Smooth muscle cell (in vitro differentiated cells): ENCODE results near the gene ORM2. TPM values are rescaled to one million over a fixed set of nuclear protein-coding genes. Genes with fewer than 3 reads are reported as not detected.

Source experiments
- DNase-seq: peaks from one replicate; lab custom pipeline; 2025; ENCODE audit not compliant: unreplicated experiment; lab: John Stamatoyannopoulos, UW
- H2AFZ ChIP-seq: fragments of 200-600 bp; sonication (generic); 2 replicates; pipeline ENCODE4 v1.6.0; 2016; ENCODE audit warnings: antibody characterized with exemption, low read depth, mild to moderate bottlenecking
- H3F3A ChIP-seq: fragments of 200-600 bp; sonication (generic); 2 replicates; pipeline ENCODE4 v1.6.0; 2017; ENCODE audit warnings: antibody characterized with exemption, low read depth
- H3K27ac ChIP-seq: fragments of 200-600 bp; sonication (generic); 2 replicates; pipeline ENCODE4 v1.5.1; 2016; ENCODE audit warnings: low read depth, mild to moderate bottlenecking
- H3K27me3 ChIP-seq: fragments of 200-600 bp; sonication (generic); 2 replicates; pipeline ENCODE4 v1.6.1; 2016; ENCODE audit warnings: low read depth, mild to moderate bottlenecking
- H3K36me3 ChIP-seq: fragments of 200-600 bp; sonication (generic); 2 replicates; pipeline ENCODE4 v1.5.1; 2016; ENCODE audit warnings: low read depth
- H3K4me1 ChIP-seq: fragments of 200-600 bp; sonication (generic); 2 replicates; pipeline ENCODE4 v1.5.1; 2016; ENCODE audit warnings: low read depth
- H3K4me2 ChIP-seq: fragments of 200-600 bp; sonication (generic); 2 replicates; pipeline ENCODE4 v1.6.0; 2016; ENCODE audit warnings: mild to moderate bottlenecking
- H3K4me3 ChIP-seq: fragments of 200-600 bp; sonication (generic); 2 replicates; pipeline ENCODE4 v1.5.1; 2016; ENCODE audit warnings: mild to moderate bottlenecking
- H3K79me2 ChIP-seq: fragments of 200-600 bp; sonication (generic); 2 replicates; pipeline ENCODE4 v1.6.0; 2016; ENCODE audit warnings: low read depth, mild to moderate bottlenecking
- H3K9ac ChIP-seq: fragments of 200-600 bp; sonication (generic); 2 replicates; pipeline ENCODE4 v1.6.0; 2016; ENCODE audit warnings: low read depth
- H3K9me3 ChIP-seq: fragments of 200-600 bp; sonication (generic); replicated peaks from 2 replicates; pipeline ENCODE4 v1.5.1; 2016; ENCODE audit warnings: low read depth
- H4K20me1 ChIP-seq: fragments of 200-600 bp; sonication (generic); 2 replicates; pipeline ENCODE4 v1.6.0; 2016; ENCODE audit warnings: low read depth
- CTCF ChIP-seq: fragments of 200-600 bp; sonication (generic); IDR thresholded peaks from 2 replicates; pipeline ENCODE4 v1.5.1; 2017; ENCODE audit warnings: borderline replicate concordance, mild to moderate bottlenecking, antibody characterized with exemption; ENCODE audit not compliant: insufficient read depth, poor library complexity, severe bottlenecking
- WGBS: methylation state at CpG from one replicate; pipeline ENCODE4 v1.1.7; 2016; ENCODE audit warnings: low lambda C conversion rate; 5-methylcytosine and 5-hydroxymethylcytosine counted together
- polyA plus RNA-seq: library from polyadenylated mRNA; unstranded; fragments of >200 nt; fragmentation: Nextera tagmentation; extraction: Ambion mirVana; gene quantifications from 2 replicates; pipeline ENCODE4 v1.2.1, GENCODE V29; 2016
- total RNA-seq: library from RNA; depleted of rRNA; stranded (reverse); fragments of >200 nt; gene quantifications from 2 replicates; pipeline ENCODE4 v1.2.3, GENCODE V29; 2014

Gene ORM2
- total and polyA plus RNA-seq, 2 experiments from 2014 or later, result not detected

- Histone ChIP-seq H3K9me3 (no peaks in the 10 kb centered on the region), H3K9ac (no peak overlapping the region), H3K27ac (no peak overlapping the region), H3K79me2 (no peaks in the 10 kb centered on the region), H3K27me3 (no peaks in the 10 kb centered on the region), H3K4me2 (no peak overlapping the region), H4K20me1 (no peaks in the 10 kb centered on the region), H3K4me3 (no peak overlapping the region), H3K36me3 (no peaks in the 10 kb centered on the region), H3K4me1 (no peaks in the 10 kb centered on the region), H2AFZ (no peak overlapping the region), H3F3A (no peaks in the 10 kb centered on the region)
- TF ChIP-seq CTCF, result no peak
- DNase-seq, result no peak
- WGBS, result 94% methylated on average over 10 of the region's 10 CpGs
These were observed 25.1 kb upstream of the ORM2 start for GRCh38 chr9:114304416-114305188.

DNA sequence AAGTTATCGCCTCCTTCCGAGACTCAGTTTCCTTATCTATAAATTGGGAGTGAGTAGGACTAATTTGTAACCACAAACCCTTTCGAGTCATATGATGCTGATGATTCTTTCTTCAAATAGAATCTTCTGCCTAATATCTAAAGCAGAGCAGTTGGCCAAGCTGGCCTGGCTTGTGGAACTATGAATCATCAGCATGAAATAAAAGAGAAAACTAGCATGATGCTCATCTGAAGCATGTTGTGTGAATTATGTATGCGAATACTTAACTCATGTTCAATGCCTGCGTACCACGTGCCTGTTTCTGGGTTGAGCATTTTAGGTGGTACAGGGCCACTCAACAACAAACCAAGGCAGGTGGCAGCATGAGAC lies 21.8 kb upstream of the ORM2 start:
- no peak overlapping the region for H2AFZ ChIP-seq
- H3K27ac ChIP-seq, result no peak overlapping the region
- H3K9ac ChIP-seq, result no peak overlapping the region
- H4K20me1 ChIP-seq, result no peaks in the 10 kb centered on the region
- H3K4me3 ChIP-seq, result no peak overlapping the region
- no peaks in the 10 kb centered on the region for H3K36me3 ChIP-seq
- no peaks in the 10 kb centered on the region for H3K79me2 ChIP-seq
- WGBS, result 77% methylated on average over 6 of the region's 6 CpGs
- no peaks in the 10 kb centered on the region for H3F3A ChIP-seq
- H3K9me3 ChIP-seq, result no peaks in the 10 kb centered on the region
- DNase-seq, result no peak
- H3K4me1 ChIP-seq, result no peaks in the 10 kb centered on the region
- no peak overlapping the region for H3K4me2 ChIP-seq
- no peaks in the 10 kb centered on the region for H3K27me3 ChIP-seq
- no peak for TF ChIP-seq CTCF

DNA sequence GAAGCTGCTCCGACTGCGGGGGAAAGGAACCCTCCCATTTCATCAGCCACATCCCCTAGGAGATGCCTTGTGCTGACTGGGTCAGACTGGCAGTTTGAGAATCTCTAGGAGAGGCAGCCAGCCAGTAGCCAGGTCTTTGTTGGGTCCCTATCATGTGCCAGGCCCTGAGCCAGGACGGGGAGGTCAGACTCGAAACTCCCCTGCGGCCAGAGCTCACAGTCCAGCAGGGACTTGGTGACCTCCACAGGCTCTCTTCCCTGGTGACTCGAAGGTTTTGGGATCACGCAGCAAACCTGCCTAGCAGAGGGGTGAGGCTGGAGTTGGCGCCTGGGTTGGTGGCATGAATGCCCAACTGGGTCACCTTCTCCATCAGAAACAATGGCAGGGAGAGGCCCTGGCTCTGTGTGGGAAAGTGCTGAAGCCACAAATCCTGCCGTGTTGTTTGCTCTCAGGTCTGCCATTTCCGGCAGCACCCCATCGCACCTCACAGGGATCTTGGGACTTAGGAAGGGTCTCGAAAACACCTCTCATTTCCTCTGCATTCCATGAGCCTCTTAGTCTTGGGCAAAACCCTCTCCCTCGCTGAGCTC lies 21.2 kb upstream of the ORM2 start:
- no peaks in the 10 kb centered on the region for H3K4me1 ChIP-seq
- 97% methylated on average over 13 of the region's 13 CpGs for WGBS
- no peak overlapping the region for H3K9ac ChIP-seq
- no peak for TF ChIP-seq CTCF
- no peak overlapping the region for H3K27ac ChIP-seq
- H2AFZ ChIP-seq, result no peak overlapping the region
- no peaks in the 10 kb centered on the region for H3K9me3 ChIP-seq
- no peak overlapping the region for H3K4me3 ChIP-seq
- no peak overlapping the region for H3K4me2 ChIP-seq
- no peaks in the 10 kb centered on the region for H4K20me1 ChIP-seq
- no peak for DNase-seq
- no peaks in the 10 kb centered on the region for H3K79me2 ChIP-seq
- no peaks in the 10 kb centered on the region for H3F3A ChIP-seq
- H3K36me3 ChIP-seq, result no peaks in the 10 kb centered on the region
- no peaks in the 10 kb centered on the region for H3K27me3 ChIP-seq

- H2AFZ ChIP-seq, result no peak overlapping the region
- no peaks in the 10 kb centered on the region for H3F3A ChIP-seq
- 94% methylated on average over 13 of the region's 13 CpGs for whole genome bisulfite sequencing
- no peak overlapping the region for H3K9ac ChIP-seq
- DNase-seq, result no peak
- TF ChIP-seq CTCF, result no peak
- no peaks in the 10 kb centered on the region for H4K20me1 ChIP-seq
- H3K36me3 ChIP-seq, result no peaks in the 10 kb centered on the region
- no peaks in the 10 kb centered on the region for H3K4me1 ChIP-seq
- H3K27ac ChIP-seq, result no peak overlapping the region
- no peaks in the 10 kb centered on the region for H3K79me2 ChIP-seq
- H3K27me3 ChIP-seq, result no peaks in the 10 kb centered on the region
- no peak overlapping the region for H3K4me2 ChIP-seq
- no peak overlapping the region for H3K4me3 ChIP-seq
- H3K9me3 ChIP-seq, result no peaks in the 10 kb centered on the region
These were observed 20.6 kb upstream of the ORM2 start for GRCh38 chr9:114309096-114309495.
